NCI-H1105 treated with DMSO at 0.1 percent for 48 hours (cell line): ENCODE data around the gene GGNBP2.

Source experiments
- DNase-seq: peaks from one replicate; lab custom pipeline; 2025; lab: John Stamatoyannopoulos, UW

GGNBP2 gene

GRCh38 chr17:36575028-36575427 lies 30.3 kb downstream of the GGNBP2 start:
- no peak for DNase-seq

GRCh38 chr17:36576793-36577192 lies 32.1 kb downstream of the GGNBP2 start:
- no peak for DNase-seq

GRCh38 chr17:36578671-36579070 lies 34.0 kb downstream of the GGNBP2 start:
- DNase-seq, result no peak

GRCh38 chr17:36583787-36584186 lies 39.1 kb downstream of the GGNBP2 start:
- DNase-seq, result no peak

GRCh38 chr17:36586138-36586537 lies 41.4 kb downstream of the GGNBP2 start:
- no peak for DNase-seq

GRCh38 chr17:36590082-36590481 lies 45.4 kb downstream of the GGNBP2 start:
- no peak for DNase-seq

- DNase-seq, result peak; percentile 67
These were observed 47.0 kb downstream of the GGNBP2 start, which contains the start of gene DHRS11 for GRCh38 chr17:36591434-36592315. Gene DHRS11, plus strand, starts transcription at chr17:36591879. Its CDS starts 131 bp downstream, at chr17:36592010.

GRCh38 chr17:36592316-36592715 lies 47.6 kb downstream of the GGNBP2 start:
- peak; percentile 8 for DNase-seq

GRCh38 chr17:36592716-36593321 lies 48.1 kb downstream of the GGNBP2 start:
- DNase-seq, result no peak

GRCh38 chr17:36593656-36594316 lies 49.1 kb downstream of the GGNBP2 start:
- DNase-seq, result no peak

- no peak for DNase-seq
These were observed 50.1 kb downstream of the GGNBP2 start for GRCh38 chr17:36594626-36595401.

- DNase-seq, result no peak
These were observed 52.5 kb downstream of the GGNBP2 start for GRCh38 chr17:36597226-36597625.

- no peak for DNase-seq
These were observed 53.4 kb downstream of the GGNBP2 start for GRCh38 chr17:36597866-36598777.

GRCh38 chr17:36598951-36599401 lies 54.3 kb downstream of the GGNBP2 start:
- DNase-seq, result no peak

- DNase-seq, result no peak
These were observed 55.0 kb downstream of the GGNBP2 start for GRCh38 chr17:36599546-36600250.

- DNase-seq, result no peak
These were observed 55.7 kb downstream of the GGNBP2 start for GRCh38 chr17:36600465-36600864.

- no peak for DNase-seq
These were observed 56.2 kb downstream of the GGNBP2 start for GRCh38 chr17:36600936-36601302.

- DNase-seq, result peak; percentile 82
These were observed 56.7 kb downstream of the GGNBP2 start, which contains the start of gene MRM1 for GRCh38 chr17:36601303-36602029. Gene MRM1, plus strand, starts transcription at chr17:36601583. Its CDS starts 228 bp downstream, at chr17:36601811.

GRCh38 chr17:36602030-36602748 lies 57.5 kb downstream of the GGNBP2 start:
- peak; percentile 7 for DNase-seq
